Activated naive CD4-positive, alpha-beta T cell treated with anti-CD3 and anti-CD28 coated beads, Interleukin-2, amount 50 U/mL, for 16 hours (primary cell): Measurements from ENCODE around the gene PAM.
"Not testable (repeated sequence)": the region's sequence is repeated elsewhere in the genome, so short reads cannot be mapped to it uniquely, and the experiment has no call there.

Experiments used
- DNase-seq: peaks from one replicate; pipeline ENCODE4 v3.0.0-alpha.2; 2020

PAM gene

GRCh38 chr5:102753889-102754766 lies 977 bp upstream of the PAM start:
- DNase-seq, result peak; percentile 18

- peak; percentile 73 for DNase-seq
Measured at GRCh38 chr5:102755686-102756371, 724 bp downstream of the PAM start.

DNA sequence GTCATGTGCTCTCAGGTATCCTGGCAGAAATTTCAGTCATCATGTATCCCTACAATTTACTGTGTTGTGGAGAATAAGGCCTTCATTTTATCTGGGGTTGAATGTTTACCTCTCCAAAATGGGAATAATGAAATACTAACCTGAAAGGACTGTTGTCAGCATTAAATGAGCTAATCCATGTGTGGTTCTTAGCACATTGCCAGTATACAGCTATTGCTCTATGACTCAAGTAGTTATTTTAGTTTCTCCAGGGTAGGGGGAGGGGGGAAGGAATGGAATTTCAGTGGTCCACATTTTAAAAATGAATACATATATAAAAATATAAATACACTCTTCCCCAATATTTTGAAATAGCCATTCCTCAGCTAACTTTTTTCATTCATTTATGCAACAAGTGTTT lies 3.5 kb downstream of the PAM start:
- DNase-seq, result no peak

DNA sequence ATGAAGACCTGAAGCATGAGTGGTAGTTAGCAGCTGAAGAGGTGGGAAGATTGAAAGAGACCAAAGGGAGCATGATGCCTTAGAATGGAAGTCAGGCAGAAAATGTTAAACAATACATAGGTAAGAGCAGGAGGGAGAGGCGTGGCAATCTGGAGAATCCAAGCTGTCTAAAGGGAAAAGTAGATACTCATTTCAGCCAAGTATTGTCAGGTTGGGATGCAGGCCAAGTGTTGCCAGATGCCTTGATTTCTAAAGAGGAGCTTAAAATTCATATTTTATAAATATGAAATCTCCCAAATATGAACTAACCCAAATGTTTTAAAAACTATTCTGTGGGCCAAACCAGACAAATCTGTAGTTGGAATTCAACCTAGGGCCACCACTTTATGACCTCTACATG lies 4.2 kb downstream of the PAM start:
- no peak for DNase-seq

GRCh38 chr5:102759700-102760099 lies 4.6 kb downstream of the PAM start:
- DNase-seq, result no peak

- no peak for DNase-seq
Measured at GRCh38 chr5:102760815-102761214, 5.7 kb downstream of the PAM start.

GRCh38 chr5:102762095-102762534 lies 7.0 kb downstream of the PAM start:
- DNase-seq, result no peak

DNA sequence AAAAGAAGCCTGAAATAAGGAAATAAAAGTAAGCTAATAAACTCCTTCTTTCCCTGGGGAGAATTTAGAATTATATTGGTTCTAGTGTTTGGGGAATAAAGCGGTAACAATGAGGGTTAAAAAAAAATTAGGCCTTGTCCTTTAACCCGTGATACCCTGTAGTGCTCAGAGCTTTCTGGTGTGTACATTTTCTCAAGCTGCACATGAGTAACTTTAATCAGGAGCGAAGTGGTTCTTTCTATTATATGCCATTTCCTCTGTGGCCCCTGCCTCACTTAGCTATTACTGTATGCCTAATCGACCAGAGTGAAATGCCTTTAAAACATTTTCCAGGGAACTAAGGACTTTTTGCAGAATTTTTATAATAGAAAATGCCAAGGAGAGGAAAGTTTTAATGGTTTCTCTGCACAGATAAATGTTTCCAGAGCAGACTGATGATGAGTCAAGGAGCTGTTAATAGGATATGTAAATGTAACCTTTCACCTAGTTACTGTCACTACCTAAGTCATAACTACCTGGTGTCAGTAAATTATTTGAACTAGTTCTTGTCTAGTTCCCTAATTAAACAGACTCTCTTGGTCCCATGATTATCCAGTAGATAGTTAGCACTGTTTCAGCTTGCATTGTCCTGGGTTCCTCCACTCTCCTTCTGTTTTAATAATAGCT lies 7.6 kb downstream of the PAM start:
- no peak for DNase-seq

GRCh38 chr5:102763734-102764133 lies 8.6 kb downstream of the PAM start:
- DNase-seq, result no peak

- DNase-seq, result no peak
Measured at GRCh38 chr5:102764381-102765004, 9.4 kb downstream of the PAM start.

- no peak for DNase-seq
Measured at GRCh38 chr5:102765350-102765749, 10.2 kb downstream of the PAM start.

DNA sequence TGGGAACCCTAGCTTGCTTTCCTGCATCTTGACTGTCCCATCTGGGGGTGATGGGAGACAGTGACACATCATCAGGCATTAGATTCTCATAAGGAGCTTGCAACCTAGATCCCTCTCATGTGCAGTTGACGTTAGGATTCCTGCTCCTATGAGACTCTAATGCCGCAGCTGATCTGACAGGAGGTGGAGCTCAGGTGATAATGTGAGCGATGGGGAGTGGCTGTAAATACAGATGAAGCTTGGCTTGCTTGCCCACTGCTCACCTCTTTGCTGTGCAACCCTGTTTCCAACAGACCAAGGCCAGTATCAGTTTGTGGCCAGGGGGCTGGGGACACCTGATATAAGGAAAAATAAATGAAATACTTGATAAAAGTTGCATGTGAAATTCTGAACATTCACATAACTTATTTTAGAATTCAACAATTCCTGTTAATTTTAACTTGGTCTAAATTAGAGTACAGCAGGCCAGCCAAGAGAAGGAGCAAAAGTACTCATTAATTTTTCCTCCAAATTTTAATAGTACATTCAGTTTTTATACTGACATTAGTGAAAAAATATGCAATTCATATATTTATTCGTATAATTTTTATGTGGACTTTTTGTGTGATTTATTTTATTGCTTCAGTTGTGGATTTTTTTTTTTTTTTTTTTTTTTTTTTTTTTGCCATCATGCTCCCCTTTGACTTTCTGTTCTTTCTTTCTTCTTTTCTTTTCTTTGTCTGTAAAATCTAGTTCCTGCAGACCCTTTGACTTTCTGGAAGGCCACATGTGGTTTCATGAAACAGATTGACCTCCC lies 11.4 kb downstream of the PAM start:
- DNase-seq, result no peak

DNA sequence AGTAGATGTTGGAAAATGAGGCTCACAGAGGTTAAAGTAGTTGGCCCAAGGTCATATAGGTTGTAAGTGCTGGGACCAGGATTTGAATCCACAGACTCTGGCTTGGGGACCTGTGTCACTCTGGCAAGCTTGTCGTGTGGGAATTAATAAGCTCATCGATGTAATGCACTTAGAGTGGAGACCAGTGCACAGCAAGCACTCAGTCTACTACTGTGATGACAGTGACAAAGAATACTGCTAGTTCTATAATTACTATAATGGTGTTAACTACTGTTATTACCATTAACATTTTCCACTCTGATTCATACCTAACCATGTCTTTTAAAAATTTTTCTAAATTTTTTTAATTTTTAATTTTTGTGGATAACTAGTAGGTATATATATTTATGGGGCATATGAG lies 12.8 kb downstream of the PAM start:
- peak; percentile 17 for DNase-seq

DNA sequence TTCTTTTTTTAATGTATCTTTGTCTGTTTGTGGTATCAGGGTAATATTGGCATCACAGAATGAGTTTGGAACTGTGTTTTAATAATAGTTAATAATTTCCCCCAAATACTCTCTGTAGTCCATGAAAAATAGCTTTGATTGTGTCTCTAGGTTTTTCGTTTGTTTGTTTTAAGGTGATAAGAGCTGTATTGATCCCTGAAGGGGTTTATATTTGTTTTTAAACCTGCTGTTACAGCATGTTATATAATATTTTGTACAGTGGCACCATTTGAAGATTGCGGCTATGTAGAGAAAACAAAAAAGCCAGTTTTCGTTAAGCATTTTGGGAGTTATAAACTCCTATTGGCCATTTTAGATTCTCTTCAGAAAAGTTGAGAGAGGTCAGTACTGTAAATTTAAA lies 15.7 kb downstream of the PAM start:
- no peak for DNase-seq

GRCh38 chr5:102771435-102771834 lies 16.3 kb downstream of the PAM start:
- DNase-seq, result no peak

DNA sequence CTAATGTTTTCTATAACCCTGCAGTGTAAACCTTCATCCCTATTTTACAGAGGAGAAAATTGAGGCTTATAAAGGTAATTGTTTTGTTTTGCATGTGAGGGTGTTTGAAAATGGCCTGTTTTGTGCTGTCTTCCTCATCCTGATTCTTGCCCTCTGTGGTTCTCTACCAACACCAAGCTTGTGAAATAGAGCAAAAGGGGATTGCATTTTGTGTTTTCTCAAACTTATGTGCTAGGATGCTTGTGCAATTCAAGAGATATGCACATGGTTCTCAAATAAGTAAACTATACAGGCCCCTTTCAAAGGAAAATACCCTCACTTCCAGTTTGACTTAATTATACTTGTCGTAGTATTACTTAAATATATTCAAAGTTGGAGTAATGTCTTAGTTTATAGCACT lies 17.2 kb downstream of the PAM start:
- no peak for DNase-seq

DNA sequence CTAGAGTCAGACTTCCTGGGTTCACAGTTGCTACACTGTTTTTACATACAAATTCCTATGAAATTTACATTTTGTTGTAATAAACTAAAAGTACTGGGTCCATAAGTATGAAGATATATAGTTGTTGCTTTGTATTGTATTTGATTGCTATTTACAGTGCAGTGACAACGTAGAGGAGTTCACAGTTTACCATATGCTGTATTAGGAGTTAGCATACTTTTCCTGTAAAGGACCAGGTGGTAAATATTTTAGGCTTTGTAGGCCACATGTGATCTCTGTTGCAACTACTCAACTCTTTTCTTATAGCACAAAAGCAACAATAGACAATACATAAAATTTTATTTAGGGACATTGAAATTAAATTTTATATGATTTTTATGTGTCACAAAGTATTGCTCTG lies 18.0 kb downstream of the PAM start:
- no peak for DNase-seq

GRCh38 chr5:102775756-102776155 lies 20.7 kb downstream of the PAM start:
- not testable (repeated sequence) for DNase-seq

GRCh38 chr5:102777099-102777498 lies 22.0 kb downstream of the PAM start:
- no peak for DNase-seq

DNA sequence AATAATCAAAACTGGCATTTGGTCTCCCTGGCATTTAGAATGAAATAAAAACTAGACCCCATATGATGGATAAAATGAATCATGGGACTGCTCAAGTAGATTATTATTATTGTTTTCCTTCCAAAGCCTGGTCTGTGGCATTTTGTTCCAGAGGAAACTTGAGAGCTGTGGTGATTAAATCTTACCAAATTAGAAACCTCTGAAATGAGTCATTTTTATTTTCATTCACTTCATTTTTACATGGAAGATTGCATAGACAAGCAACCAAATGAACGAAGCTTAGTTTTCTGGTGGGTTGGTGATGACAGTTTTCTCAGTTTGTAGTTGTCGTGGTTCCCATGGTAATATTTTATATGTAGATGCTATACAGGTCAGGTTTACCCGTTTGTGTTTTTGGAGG lies 23.4 kb downstream of the PAM start:
- no peak for DNase-seq

DNA sequence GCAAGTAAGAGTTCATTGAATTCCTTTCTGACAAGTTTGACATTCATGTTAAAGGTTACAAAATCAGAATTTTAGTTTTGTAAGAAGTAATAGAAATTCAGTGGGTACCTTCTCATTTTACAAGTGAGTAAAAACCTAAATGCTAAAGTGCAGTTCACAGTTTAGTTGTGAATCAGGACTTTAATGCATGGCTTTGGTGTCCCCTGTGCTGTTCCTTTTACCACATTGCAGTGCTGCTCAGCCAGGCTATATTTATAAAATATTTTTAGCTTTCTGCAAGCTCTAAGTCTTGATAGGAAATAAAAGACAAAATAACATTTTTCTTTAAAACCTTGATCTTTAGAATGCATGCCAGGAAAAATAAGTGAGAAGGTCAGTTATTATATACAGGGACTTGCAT lies 26.3 kb downstream of the PAM start:
- no peak for DNase-seq

DNA sequence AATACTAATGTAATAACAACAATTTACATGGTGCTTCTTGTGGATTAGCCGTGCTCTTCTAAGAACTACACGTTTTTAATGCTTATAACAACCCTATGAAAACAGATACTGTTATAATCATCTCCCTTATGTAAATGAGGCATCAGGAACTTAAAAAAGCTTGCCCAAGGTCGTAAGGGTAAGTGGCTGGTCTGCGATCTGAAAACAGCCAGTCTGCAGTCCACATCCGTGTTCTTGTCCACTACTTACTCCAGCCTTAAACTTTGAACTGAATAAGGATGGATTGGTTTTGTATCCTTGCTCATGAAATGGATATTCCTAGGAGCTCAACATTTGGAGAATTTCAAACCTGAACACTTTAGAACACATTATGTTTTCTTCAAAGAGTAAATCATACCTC lies 26.7 kb downstream of the PAM start:
- no peak for DNase-seq
